ENCODE measurements around the gene NPTN.

DNA sequence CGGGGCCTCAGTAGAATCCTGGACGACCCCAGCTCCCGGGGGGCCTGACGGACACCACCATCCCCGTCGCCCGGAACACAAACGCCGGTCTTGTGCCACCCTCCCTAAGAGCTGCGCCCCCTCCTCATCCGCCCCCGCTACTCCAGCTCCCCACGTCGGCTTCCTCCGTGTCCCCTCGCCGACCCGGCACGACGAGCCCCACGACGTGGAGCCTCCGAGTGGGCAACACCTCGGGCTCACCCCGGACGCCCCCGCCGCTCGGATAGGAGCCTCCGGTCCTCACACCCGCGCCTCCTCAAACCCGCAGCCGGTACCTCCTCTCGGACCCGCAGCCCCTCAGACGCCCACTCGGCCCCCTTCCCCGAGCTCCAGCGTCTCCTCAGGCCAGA lies 525 bp downstream of the NPTN start:
- TF ChIP-seq, protein P1, sequence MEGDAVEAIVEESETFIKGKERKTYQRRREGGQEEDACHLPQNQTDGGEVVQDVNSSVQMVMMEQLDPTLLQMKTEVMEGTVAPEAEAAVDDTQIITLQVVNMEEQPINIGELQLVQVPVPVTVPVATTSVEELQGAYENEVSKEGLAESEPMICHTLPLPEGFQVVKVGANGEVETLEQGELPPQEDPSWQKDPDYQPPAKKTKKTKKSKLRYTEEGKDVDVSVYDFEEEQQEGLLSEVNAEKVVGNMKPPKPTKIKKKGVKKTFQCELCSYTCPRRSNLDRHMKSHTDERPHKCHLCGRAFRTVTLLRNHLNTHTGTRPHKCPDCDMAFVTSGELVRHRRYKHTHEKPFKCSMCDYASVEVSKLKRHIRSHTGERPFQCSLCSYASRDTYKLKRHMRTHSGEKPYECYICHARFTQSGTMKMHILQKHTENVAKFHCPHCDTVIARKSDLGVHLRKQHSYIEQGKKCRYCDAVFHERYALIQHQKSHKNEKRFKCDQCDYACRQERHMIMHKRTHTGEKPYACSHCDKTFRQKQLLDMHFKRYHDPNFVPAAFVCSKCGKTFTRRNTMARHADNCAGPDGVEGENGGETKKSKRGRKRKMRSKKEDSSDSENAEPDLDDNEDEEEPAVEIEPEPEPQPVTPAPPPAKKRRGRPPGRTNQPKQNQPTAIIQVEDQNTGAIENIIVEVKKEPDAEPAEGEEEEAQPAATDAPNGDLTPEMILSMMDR (IDR thresholded peaks at IDR 0.05; ENCODE audit: insufficient read depth, low read length, poor library complexity, severe bottlenecking), result no peak
- no peak for TF ChIP-seq EZH2phosphoT487 (conservative IDR thresholded peaks at IDR 0.05; ENCODE audit: low read length)

All from SU-DHL-6 (cell line).